Adrenal gland (tissue), 5 donors: ENCODE results near the gene MLLT1.

ENCODE experiments used
- POLR2A ChIP-seq, 2 donors: fragments of 450-650 bp; IDR thresholded peaks; one replicate each; pipeline ENCODE4 v1.6.1; 2017; ENCODE audit warnings: antibody characterized with exemption in 2 of 2, mild to moderate bottlenecking in 2 of 2, moderate library complexity in 1 of 2
- TF ChIP-seq, protein P1 (sequence below), 6 experiments: fragments of 450-650 bp in 4 of 6; fragments of 200-600 bp in 2 of 6; sonication (generic) in 1 of 6; IDR thresholded peaks; 1 replicate in 5 of 6; 2 replicates in 1 of 6; pipeline versions ENCODE4 v1.5.1 to v1.8.0; 2016 to 2021; ENCODE audit warnings: antibody characterized with exemption in 6 of 6, mild to moderate bottlenecking in 2 of 6, moderate library complexity in 1 of 6
- donor health status: DM: no; HTN: no; CAD: no.

DNA sequence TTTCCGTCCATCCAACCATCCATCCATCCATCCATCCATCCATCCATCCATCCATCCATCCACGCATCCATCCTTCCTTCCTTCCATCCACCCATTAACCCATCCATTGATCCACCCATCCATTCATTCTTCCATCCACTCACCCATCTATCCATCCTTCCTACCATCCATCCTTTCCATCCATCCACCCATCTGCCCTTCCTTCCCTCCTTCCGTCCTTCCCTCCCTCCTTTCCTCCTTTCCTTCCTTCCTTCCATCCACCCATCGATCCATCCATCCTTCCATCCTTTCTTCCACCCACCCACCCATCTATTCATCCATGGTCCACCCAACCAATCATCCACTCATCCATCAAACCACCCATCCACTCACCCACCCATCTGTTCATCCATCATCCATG, 70.1 kb downstream of the MLLT1 start:
- TF ChIP-seq, protein P1, sequence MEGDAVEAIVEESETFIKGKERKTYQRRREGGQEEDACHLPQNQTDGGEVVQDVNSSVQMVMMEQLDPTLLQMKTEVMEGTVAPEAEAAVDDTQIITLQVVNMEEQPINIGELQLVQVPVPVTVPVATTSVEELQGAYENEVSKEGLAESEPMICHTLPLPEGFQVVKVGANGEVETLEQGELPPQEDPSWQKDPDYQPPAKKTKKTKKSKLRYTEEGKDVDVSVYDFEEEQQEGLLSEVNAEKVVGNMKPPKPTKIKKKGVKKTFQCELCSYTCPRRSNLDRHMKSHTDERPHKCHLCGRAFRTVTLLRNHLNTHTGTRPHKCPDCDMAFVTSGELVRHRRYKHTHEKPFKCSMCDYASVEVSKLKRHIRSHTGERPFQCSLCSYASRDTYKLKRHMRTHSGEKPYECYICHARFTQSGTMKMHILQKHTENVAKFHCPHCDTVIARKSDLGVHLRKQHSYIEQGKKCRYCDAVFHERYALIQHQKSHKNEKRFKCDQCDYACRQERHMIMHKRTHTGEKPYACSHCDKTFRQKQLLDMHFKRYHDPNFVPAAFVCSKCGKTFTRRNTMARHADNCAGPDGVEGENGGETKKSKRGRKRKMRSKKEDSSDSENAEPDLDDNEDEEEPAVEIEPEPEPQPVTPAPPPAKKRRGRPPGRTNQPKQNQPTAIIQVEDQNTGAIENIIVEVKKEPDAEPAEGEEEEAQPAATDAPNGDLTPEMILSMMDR (IDR thresholded peaks at IDR 0.05) = no peak
- no peak for TF ChIP-seq POLR2A (IDR thresholded peaks at IDR 0.05)
